HepG2 (cell line): ENCODE measurements around the gene SLC27A2. TPM values are rescaled to one million over a fixed set of nuclear protein-coding genes. Genes with fewer than 3 reads are reported as not detected.

Source experiments
- DNMT1 ChIP-seq: sonication (generic); formaldehyde crosslinking; IDR thresholded peaks from 2 replicates; pipeline ENCODE4 v1.5.1; 2020; ENCODE audit warnings: mild to moderate bottlenecking, missing genetic modification reagents
- DR1 ChIP-seq: sonication (generic); formaldehyde crosslinking; IDR thresholded peaks from 2 replicates; pipeline ENCODE4 v1.8.0; 2021; ENCODE audit warnings: mild to moderate bottlenecking, missing genetic modification reagents, inconsistent platforms
- GABPB1 ChIP-seq: IDR thresholded peaks from 2 replicates; pipeline ENCODE4 v1.6.1; 2016; ENCODE audit warnings: mild to moderate bottlenecking, missing genetic modification reagents, moderate library complexity, missing compliant biosample characterization
- HDAC1 ChIP-seq: sonication (generic); formaldehyde crosslinking; IDR thresholded peaks from 2 replicates; pipeline ENCODE4 v1.5.1; 2020; ENCODE audit warnings: mild to moderate bottlenecking, missing genetic modification reagents
- ISX ChIP-seq: sonication (generic); formaldehyde crosslinking; conservative IDR thresholded peaks from 2 replicates; pipeline ENCODE4 v1.5.0; 2020; ENCODE audit warnings: missing genetic modification reagents
- KDM6A ChIP-seq: IDR thresholded peaks from 2 replicates; pipeline ENCODE4 v1.6.1; 2016; ENCODE audit warnings: low read depth
- SALL1 ChIP-seq: sonication (generic); formaldehyde crosslinking; IDR thresholded peaks from 2 replicates; pipeline ENCODE4 v1.8.0; 2022; ENCODE audit warnings: mild to moderate bottlenecking, missing genetic modification reagents
- ZFP82 ChIP-seq: sonication (generic); formaldehyde crosslinking; IDR thresholded peaks from 2 replicates; pipeline ENCODE4 v1.5.1; 2020; ENCODE audit warnings: mild to moderate bottlenecking, missing genetic modification reagents, borderline replicate concordance
- ZNF136 ChIP-seq: sonication (generic); formaldehyde crosslinking; IDR thresholded peaks from 2 replicates; pipeline ENCODE4 v1.8.1; 2022; ENCODE audit warnings: low read depth, mild to moderate bottlenecking, moderate library complexity, missing genetic modification reagents
- ZNF30 ChIP-seq: sonication (generic); formaldehyde crosslinking; IDR thresholded peaks from 2 replicates; pipeline ENCODE4 v1.5.0; 2020; ENCODE audit warnings: mild to moderate bottlenecking, missing genetic modification reagents
- ZNF530 ChIP-seq: sonication (generic); formaldehyde crosslinking; IDR thresholded peaks from 2 replicates; pipeline ENCODE4 v1.5.0; 2020; ENCODE audit warnings: low read depth, mild to moderate bottlenecking, missing genetic modification reagents
- ZNF777 ChIP-seq: sonication (generic); formaldehyde crosslinking; IDR thresholded peaks from 2 replicates; pipeline ENCODE4 v1.4.0; 2020; ENCODE audit warnings: missing genetic modification reagents
- ZSCAN20 ChIP-seq: sonication (generic); formaldehyde crosslinking; IDR thresholded peaks from 2 replicates; pipeline ENCODE4 v1.4.0; 2020; ENCODE audit warnings: missing genetic modification reagents, mild to moderate bottlenecking, borderline replicate concordance
- polyA plus RNA-seq, 8 experiments: library from polyadenylated mRNA; depleted of rRNA in 3 of 8; stranded (reverse) in 7 of 8; unstranded in 1 of 8; fragments of >200 nt; fragmentation: Illumina TruSeq in 4 of 8; extraction: Trizol in 4 of 8; gene quantifications; 2 replicates each; pipeline versions ENCODE4 v1.2.1 to v1.2.3, GENCODE V29; 2011 to 2016; ENCODE audit warnings: low read depth in 4 of 8, missing spikeins in 1 of 8, mixed read lengths in 1 of 8; ENCODE audit not compliant: insufficient read depth in 1 of 8
- total RNA-seq, 5 experiments: library from RNA; depleted of rRNA; stranded (reverse); fragments of >200 nt; fragmentation: Illumina TruSeq; extraction: Trizol; gene quantifications; 2 replicates each; pipeline ENCODE4 v1.2.3, GENCODE V29; 2016; ENCODE audit warnings: low read depth in 1 of 5
- TF ChIP-seq, protein P1 (sequence below): sonication (generic); formaldehyde crosslinking; IDR thresholded peaks from 2 replicates; pipeline ENCODE4 v1.8.1; 2022; ENCODE audit warnings: low read depth, mild to moderate bottlenecking, missing genetic modification reagents
- TF ChIP-seq, protein P2 (sequence below): sonication (generic); formaldehyde crosslinking; IDR thresholded peaks from 2 replicates; pipeline ENCODE4 v1.4.0; 2020; ENCODE audit warnings: missing genetic modification reagents
- TF ChIP-seq, protein P3 (sequence below): sonication (generic); formaldehyde crosslinking; IDR thresholded peaks from 2 replicates; pipeline ENCODE4 v1.5.1; 2020; ENCODE audit warnings: missing genetic modification reagents, mild to moderate bottlenecking, borderline replicate concordance
- TF ChIP-seq, protein P4 (sequence below): IDR thresholded peaks from 2 replicates; pipeline ENCODE4 v1.6.1; 2012; ENCODE audit warnings: inconsistent platforms
- TF ChIP-seq, protein P5 (sequence below): sonication (generic); formaldehyde crosslinking; IDR thresholded peaks from 2 replicates; pipeline ENCODE4 v1.8.0; 2022; ENCODE audit warnings: missing genetic modification reagents, mild to moderate bottlenecking, moderate library complexity, borderline replicate concordance
- TF ChIP-seq, protein P6 (sequence below): sonication (generic); formaldehyde crosslinking; IDR thresholded peaks from 2 replicates; pipeline ENCODE4 v1.4.0; 2020; ENCODE audit warnings: mild to moderate bottlenecking, missing genetic modification reagents

The SLC27A2 gene
- total and polyA plus RNA-seq, 2 of the 13 experiments (the other 11 are each of a cell fraction or from before 2014, with no cell fraction given): 14.6 to 23.4 TPM

DNA sequence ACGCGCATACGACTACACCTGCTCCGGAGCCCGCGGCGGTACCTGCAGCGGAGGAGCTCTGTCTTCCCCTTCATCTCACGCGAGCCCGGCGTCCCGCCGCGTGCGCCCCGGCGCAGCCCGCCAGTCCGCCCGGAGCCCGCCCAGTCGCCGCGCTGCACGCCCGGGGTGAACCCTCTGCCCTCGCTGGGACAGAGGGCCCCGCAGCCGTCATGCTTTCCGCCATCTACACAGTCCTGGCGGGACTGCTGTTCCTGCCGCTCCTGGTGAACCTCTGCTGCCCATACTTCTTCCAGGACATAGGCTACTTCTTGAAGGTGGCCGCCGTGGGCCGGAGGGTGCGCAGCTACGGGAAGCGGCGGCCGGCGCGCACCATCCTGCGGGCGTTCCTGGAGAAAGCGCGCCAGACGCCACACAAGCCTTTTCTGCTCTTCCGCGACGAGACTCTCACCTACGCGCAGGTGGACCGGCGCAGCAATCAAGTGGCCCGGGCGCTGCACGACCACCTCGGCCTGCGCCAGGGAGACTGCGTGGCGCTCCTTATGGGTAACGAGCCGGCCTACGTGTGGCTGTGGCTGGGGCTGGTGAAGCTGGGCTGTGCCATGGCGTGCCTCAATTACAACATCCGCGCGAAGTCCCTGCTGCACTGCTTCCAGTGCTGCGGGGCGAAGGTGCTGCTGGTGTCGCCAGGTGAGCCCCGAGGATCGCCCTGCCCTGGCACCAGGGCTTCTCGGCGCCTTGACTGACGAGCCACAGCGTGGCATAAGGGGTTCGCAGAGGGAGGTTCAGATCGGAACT, 420 bp downstream of the SLC27A2 start (continued):
- TF ChIP-seq, protein P1, sequence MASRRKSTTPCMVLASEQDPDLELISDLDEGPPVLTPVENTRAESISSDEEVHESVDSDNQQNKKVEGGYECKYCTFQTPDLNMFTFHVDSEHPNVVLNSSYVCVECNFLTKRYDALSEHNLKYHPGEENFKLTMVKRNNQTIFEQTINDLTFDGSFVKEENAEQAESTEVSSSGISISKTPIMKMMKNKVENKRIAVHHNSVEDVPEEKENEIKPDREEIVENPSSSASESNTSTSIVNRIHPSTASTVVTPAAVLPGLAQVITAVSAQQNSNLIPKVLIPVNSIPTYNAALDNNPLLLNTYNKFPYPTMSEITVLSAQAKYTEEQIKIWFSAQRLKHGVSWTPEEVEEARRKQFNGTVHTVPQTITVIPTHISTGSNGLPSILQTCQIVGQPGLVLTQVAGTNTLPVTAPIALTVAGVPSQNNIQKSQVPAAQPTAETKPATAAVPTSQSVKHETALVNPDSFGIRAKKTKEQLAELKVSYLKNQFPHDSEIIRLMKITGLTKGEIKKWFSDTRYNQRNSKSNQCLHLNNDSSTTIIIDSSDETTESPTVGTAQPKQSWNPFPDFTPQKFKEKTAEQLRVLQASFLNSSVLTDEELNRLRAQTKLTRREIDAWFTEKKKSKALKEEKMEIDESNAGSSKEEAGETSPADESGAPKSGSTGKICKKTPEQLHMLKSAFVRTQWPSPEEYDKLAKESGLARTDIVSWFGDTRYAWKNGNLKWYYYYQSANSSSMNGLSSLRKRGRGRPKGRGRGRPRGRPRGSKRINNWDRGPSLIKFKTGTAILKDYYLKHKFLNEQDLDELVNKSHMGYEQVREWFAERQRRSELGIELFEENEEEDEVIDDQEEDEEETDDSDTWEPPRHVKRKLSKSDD (CRISPR knock-in tag): 0 out of 2 replicates have a peak, but pooled peaks have one; percentile 25
- 0 out of 2 replicates have a peak, but pooled peaks have one; percentile 36 for TF ChIP-seq DNMT1 (CRISPR knock-in tag)
- no peak for TF ChIP-seq ZFP82 (CRISPR knock-in tag)
- TF ChIP-seq, protein P2, sequence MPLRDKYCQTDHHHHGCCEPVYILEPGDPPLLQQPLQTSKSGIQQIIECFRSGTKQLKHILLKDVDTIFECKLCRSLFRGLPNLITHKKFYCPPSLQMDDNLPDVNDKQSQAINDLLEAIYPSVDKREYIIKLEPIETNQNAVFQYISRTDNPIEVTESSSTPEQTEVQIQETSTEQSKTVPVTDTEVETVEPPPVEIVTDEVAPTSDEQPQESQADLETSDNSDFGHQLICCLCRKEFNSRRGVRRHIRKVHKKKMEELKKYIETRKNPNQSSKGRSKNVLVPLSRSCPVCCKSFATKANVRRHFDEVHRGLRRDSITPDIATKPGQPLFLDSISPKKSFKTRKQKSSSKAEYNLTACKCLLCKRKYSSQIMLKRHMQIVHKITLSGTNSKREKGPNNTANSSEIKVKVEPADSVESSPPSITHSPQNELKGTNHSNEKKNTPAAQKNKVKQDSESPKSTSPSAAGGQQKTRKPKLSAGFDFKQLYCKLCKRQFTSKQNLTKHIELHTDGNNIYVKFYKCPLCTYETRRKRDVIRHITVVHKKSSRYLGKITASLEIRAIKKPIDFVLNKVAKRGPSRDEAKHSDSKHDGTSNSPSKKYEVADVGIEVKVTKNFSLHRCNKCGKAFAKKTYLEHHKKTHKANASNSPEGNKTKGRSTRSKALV (CRISPR knock-in tag): peak; percentile 90
- TF ChIP-seq DR1 (CRISPR knock-in tag): peak; percentile 15; the same call in 1 of the 2 replicates
- TF ChIP-seq ZSCAN20: peak; percentile 45; the same call in 1 of the 2 replicates
- TF ChIP-seq, protein P3, sequence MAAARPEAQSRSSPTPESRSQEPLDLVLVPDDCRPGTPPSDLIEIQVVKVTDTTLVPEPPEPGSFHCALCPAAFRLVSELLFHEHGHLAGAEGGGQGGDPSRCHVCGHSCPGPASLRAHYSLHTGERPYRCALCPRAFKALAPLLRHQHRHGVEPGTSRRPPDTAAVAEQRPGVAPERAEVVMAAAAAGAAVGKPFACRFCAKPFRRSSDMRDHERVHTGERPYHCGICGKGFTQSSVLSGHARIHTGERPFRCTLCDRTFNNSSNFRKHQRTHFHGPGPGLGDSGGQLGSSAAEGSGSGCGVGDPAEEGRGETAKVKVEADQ (CRISPR knock-in tag): peak; percentile 91; the same call in 1 of the 2 replicates
- TF ChIP-seq ZNF136 (CRISPR knock-in tag): no peak
- TF ChIP-seq, protein P4, sequence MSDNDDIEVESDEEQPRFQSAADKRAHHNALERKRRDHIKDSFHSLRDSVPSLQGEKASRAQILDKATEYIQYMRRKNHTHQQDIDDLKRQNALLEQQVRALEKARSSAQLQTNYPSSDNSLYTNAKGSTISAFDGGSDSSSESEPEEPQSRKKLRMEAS: peak; percentile 40
- no peak for TF ChIP-seq ZNF530 (CRISPR knock-in tag)
- TF ChIP-seq ZNF30 (CRISPR knock-in tag): no peak
- TF ChIP-seq, protein P5, sequence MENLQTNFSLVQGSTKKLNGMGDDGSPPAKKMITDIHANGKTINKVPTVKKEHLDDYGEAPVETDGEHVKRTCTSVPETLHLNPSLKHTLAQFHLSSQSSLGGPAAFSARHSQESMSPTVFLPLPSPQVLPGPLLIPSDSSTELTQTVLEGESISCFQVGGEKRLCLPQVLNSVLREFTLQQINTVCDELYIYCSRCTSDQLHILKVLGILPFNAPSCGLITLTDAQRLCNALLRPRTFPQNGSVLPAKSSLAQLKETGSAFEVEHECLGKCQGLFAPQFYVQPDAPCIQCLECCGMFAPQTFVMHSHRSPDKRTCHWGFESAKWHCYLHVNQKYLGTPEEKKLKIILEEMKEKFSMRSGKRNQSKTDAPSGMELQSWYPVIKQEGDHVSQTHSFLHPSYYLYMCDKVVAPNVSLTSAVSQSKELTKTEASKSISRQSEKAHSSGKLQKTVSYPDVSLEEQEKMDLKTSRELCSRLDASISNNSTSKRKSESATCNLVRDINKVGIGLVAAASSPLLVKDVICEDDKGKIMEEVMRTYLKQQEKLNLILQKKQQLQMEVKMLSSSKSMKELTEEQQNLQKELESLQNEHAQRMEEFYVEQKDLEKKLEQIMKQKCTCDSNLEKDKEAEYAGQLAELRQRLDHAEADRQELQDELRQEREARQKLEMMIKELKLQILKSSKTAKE (CRISPR knock-in tag): no peak
- no peak for TF ChIP-seq KDM6A (CRISPR knock-in tag)
- TF ChIP-seq SALL1 (CRISPR knock-in tag): peak; percentile 28
- TF ChIP-seq, protein P6, sequence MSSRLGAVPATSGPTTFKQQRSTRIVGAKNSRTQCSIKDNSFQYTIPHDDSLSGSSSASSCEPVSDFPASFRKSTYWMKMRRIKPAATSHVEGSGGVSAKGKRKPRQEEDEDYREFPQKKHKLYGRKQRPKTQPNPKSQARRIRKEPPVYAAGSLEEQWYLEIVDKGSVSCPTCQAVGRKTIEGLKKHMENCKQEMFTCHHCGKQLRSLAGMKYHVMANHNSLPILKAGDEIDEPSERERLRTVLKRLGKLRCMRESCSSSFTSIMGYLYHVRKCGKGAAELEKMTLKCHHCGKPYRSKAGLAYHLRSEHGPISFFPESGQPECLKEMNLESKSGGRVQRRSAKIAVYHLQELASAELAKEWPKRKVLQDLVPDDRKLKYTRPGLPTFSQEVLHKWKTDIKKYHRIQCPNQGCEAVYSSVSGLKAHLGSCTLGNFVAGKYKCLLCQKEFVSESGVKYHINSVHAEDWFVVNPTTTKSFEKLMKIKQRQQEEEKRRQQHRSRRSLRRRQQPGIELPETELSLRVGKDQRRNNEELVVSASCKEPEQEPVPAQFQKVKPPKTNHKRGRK (CRISPR knock-in tag): 0 out of 2 replicates have a peak, but pooled peaks have one; percentile 29
- TF ChIP-seq ISX (CRISPR knock-in tag): no peak
- peak; percentile 39; the same call in 1 of the 2 replicates for TF ChIP-seq HDAC1 (CRISPR knock-in tag)
- TF ChIP-seq ZNF777 (CRISPR knock-in tag): peak; percentile 77
- TF ChIP-seq GABPB1 (CRISPR knock-in tag): peak; percentile 59; the same call in 1 of the 2 replicates
